ENCODE results near the gene SPOCK1.

- TF ChIP-seq REST (IDR thresholded peaks at IDR 0.05; ENCODE audit: insufficient read depth in 1 of 2, low read depth in 2 of 2, low read length in 2 of 2) (no peak), POLR2AphosphoS5 (IDR thresholded peaks at IDR 0.05; ENCODE audit: low read depth, low read length) (no peak), SIN3A (IDR thresholded peaks at IDR 0.05; ENCODE audit: borderline replicate concordance, insufficient read depth, low read length) (no peak)
Measured at GRCh38 chr5:137115152-137115551, 384.0 kb downstream of the SPOCK1 start.
